Peyer's patch (tissue), 4 donors: ENCODE measurements around the gene PNPLA3. TPM values are rescaled to one million over a fixed set of nuclear protein-coding genes. Genes with fewer than 3 reads are reported as not detected.

Experiments
- DNase-seq, 3 donors: peaks; one replicate each; pipeline ENCODE4 v3.0.0-alpha.2; 2017 to 2019
- H3K27ac ChIP-seq, 4 donors: fragments of 200-600 bp; sonication (generic); one replicate each; pipeline ENCODE4 v1.5.1; 2016 to 2019
- H3K27me3 ChIP-seq, 2 donors: fragments of 200-600 bp; sonication (generic); one replicate each; pipeline ENCODE4 v1.5.1; 2019
- H3K36me3 ChIP-seq, 3 donors: fragments of 200-600 bp; sonication (generic); one replicate each; pipeline ENCODE4 v1.5.1; 2016 to 2019
- H3K4me1 ChIP-seq, 4 donors: fragments of 200-600 bp; sonication (generic); one replicate each; pipeline ENCODE4 v1.5.1; 2016 to 2019
- H3K4me3 ChIP-seq, 4 donors: fragments of 200-600 bp; sonication (generic); 1 replicate in 3 of 4; 2 replicates in 1 of 4; pipeline ENCODE4 v1.5.1; 2016 to 2019; ENCODE audit warnings: mild to moderate bottlenecking in 1 of 4
- H3K9me3 ChIP-seq, 4 donors: fragments of 200-600 bp; sonication (generic); one replicate each; pipeline ENCODE4 v1.5.1; 2016 to 2019; ENCODE audit warnings: mild to moderate bottlenecking in 1 of 4
- CTCF ChIP-seq, 6 experiments: fragments of 450-650 bp in 4 of 6; fragments of 200-600 bp in 2 of 6; sonication (generic) in 1 of 6; IDR thresholded peaks; one replicate each; pipeline ENCODE4 v1.5.1; 2017 to 2019; ENCODE audit warnings: antibody characterized with exemption in 6 of 6, mild to moderate bottlenecking in 3 of 6, moderate library complexity in 1 of 6
- POLR2A ChIP-seq, 2 donors: fragments of 450-650 bp; IDR thresholded peaks; one replicate each; pipeline ENCODE4 v1.5.1; 2017; ENCODE audit warnings: antibody characterized with exemption in 2 of 2, mild to moderate bottlenecking in 2 of 2, moderate library complexity in 2 of 2
- total RNA-seq, 4 donors: library from RNA; depleted of rRNA; stranded (reverse); fragments of >200 nt; gene quantifications; one replicate each; pipeline ENCODE4 v1.1.0, GENCODE V29; 2016

Gene PNPLA3
- total RNA-seq, 4 donors from 2014 or later = 0.80 to 6.6 (median 2.5) TPM

DNA sequence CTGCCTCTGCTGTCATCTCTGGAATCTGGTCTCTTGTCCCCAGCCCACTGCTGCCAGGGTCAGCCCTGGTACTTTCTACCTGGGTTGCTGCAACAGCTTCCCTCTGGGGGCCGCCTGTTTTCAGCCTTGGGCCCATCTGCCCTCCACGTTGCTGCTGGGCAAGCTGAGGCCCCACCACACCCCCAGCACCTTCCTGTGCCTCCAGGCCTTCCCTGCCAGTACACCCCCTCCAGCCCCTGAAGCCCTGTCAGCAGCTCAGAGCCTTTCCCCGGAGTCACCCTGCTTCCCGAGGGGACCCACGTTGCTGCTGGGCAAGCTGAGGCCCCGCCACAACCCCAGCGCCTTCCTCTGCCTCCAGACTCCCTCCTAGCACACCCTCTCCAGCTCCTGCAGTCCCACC, 28.4 kb downstream of the PNPLA3 start:
- TF ChIP-seq POLR2A (IDR thresholded peaks at IDR 0.05) (no peak), CTCF (IDR thresholded peaks at IDR 0.05) (no peak)
- no peaks in the 10 kb centered on the region for H3K9me3 ChIP-seq
- peaks cover 0 to 10% (median 2%) of the 10 kb centered on the region in 4 donors for H3K4me1 ChIP-seq
- H3K27me3 ChIP-seq = no peaks in the 10 kb centered on the region
- no peak overlapping the region for H3K4me3 ChIP-seq
- H3K27ac ChIP-seq = no peak overlapping the region
- DNase-seq = no peak
- H3K36me3 ChIP-seq = no peaks in the 10 kb centered on the region

DNA sequence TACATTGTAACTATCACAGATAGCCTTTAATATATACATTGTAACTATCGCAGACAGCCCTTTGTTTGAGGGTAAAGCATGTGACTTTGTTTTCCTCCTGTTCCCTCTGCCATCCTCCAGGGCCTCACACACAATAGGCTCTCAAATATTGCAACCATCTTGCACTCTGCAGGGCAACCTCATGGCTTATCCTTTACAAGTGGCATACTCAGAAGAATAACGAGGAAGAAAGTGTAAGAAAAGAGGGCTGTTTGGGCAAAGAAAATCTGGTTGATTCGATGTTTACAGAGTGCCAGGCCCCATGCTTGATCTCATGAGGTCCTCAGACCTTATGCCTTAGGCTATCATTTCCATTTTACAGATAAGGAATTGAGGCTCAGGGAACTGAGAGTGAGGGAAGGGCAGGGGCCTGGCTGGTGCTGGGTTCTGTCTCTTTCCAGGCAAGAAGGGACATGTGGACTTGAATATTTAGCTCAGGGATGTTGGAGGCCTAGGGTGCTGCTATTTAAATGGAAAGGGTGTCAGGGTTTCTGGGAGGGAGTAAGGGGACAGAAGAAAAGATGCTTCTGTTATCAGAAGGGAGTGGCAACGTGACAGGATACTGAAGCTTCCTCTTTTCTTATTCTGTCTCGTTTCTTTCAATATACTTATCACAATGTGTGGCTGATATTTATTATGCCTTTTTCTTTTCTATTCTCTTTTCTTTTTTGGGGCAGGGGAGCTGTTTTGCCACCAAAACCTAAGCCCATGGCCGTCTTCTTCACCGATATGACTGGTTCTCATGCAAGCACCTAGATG, 30.6 kb downstream of the PNPLA3 start:
- Histone ChIP-seq H3K4me1 (peaks cover 0 to 20% (median 2%) of the 10 kb centered on the region in 4 donors), H3K4me3 (peak overlapping the region; percentile 75 to 93 (median 82)), H3K9me3 (no peaks in the 10 kb centered on the region), H3K27ac (peak overlapping the region in 1 of 4 donors; percentile 83), H3K36me3 (no peaks in the 10 kb centered on the region), H3K27me3 (no peaks in the 10 kb centered on the region)
- TF ChIP-seq POLR2A (IDR thresholded peaks at IDR 0.05) (no peak), CTCF (IDR thresholded peaks at IDR 0.05) (no peak)
- DNase-seq = no peak

- Histone ChIP-seq H3K27me3 (no peaks in the 10 kb centered on the region), H3K27ac (peak within 1 kb of the TSS; percentile 77 to 89 (median 85)), H3K4me3 (peak within 1 kb of the TSS; percentile 75 to 93 (median 82)), H3K4me1 (peaks cover 0 to 20% (median 2%) of the 10 kb centered on the region in 4 donors), H3K9me3 (no peaks in the 10 kb centered on the region), H3K36me3 (no peaks in the 10 kb centered on the region)
- peak; percentile 92 to 97 (median 95) for DNase-seq
- TF ChIP-seq CTCF (IDR thresholded peaks at IDR 0.05) (peak in 1 of 6 experiments; percentile 3), POLR2A (IDR thresholded peaks at IDR 0.05) (peak; percentile 63 to 68)
Measured at GRCh38 chr22:43955040-43955882, 31.7 kb downstream of the PNPLA3 start, which contains the start of gene SAMM50. Gene SAMM50 (plus strand): TSS chr22:43955442. CDS start chr22:43955578, 136 bp downstream.

- peak overlapping the region; percentile 77 to 89 (median 85) for H3K27ac ChIP-seq
- H3K9me3 ChIP-seq = no peaks in the 10 kb centered on the region
- H3K4me1 ChIP-seq = peaks cover 0 to 20% (median 2%) of the 10 kb centered on the region in 4 donors
- H3K27me3 ChIP-seq = no peaks in the 10 kb centered on the region
- H3K4me3 ChIP-seq = peak overlapping the region; percentile 75 to 93 (median 82)
- TF ChIP-seq CTCF (IDR thresholded peaks at IDR 0.05) = no peak
- H3K36me3 ChIP-seq = no peaks in the 10 kb centered on the region
- peak in 1 of 3 donors; percentile 27 for DNase-seq
Measured at GRCh38 chr22:43955883-43956782, 32.5 kb downstream of the PNPLA3 start.
